Dermis microvascular lymphatic vessel endothelial cell (primary cell): ENCODE results near the gene ABCD1. TPM values are rescaled to one million over a fixed set of nuclear protein-coding genes. Genes with fewer than 3 reads are reported as not detected.
"Not testable (repeated sequence)": the region's sequence is repeated elsewhere in the genome, so short reads cannot be mapped to it uniquely, and the experiment has no call there.

Experiments
- DNase-seq, 2 donors: peaks; one replicate each; pipeline versions ENCODE4 v3.0.0 to v3.0.0-alpha.2; 2010; ENCODE audit warnings: low read depth in 2 of 2
- total RNA-seq: library from RNA; depleted of rRNA; stranded (reverse); fragments of >200 nt; gene quantifications from 2 replicates; pipeline ENCODE4 v1.2.1, GENCODE V29; 2014

The ABCD1 gene
- total RNA-seq, 1 donor from 2014 or later, result 6.2 TPM

DNA sequence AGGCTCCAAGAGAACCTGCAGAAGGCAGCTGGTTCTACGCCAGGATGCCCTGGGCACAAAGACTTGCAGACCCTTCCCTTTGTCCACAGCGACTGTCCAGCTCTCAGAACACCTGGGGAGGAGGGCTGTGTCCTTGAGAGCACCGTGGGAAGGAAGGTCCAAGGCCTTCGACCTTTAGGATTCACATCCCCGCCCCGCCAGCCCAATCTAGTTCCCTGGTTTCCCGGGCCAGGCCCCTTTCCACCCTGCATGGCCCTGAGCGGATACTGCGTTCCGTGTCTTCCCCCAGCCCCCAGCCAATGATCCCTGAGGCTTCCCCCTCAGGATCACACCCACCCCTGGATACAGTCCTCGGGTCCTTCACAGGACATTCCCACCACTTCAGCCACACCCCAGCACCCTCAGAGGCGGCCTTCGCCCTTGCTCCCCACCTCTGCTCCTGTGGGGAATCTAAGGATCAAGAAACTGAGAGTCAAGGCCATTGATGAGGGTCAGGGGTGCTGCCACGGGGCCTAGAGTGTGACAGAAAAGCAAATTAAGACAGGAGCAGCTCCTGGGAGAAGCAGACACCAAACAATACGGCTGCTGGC lies 9.1 kb downstream of the ABCD1 start:
- no peak for DNase-seq

DNA sequence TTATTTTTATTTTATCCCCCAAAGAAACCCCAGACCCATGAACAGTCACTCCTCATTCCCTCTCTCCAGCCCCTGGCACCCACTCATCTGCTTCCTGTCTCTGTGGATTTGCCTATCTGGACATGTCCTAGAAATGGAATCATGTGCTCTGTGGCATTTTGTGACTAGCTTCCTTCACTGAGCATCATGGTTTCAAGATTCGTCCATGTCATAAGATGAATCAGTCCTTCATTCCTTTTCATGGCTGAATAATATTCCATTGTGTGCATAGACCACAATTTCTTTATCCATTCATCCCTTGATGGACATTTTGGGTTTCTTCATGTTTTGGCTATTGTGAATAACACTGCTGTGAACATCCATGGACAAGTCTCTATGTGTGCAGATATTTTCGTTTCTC lies 10.2 kb downstream of the ABCD1 start:
- DNase-seq, result no peak

GRCh38 chrX:153735274-153735673 lies 10.6 kb downstream of the ABCD1 start:
- DNase-seq, result no peak

- no peak for DNase-seq
Measured at GRCh38 chrX:153736071-153736820, 11.6 kb downstream of the ABCD1 start.

- no peak for DNase-seq
Measured at GRCh38 chrX:153736871-153737441, 12.3 kb downstream of the ABCD1 start.

DNA sequence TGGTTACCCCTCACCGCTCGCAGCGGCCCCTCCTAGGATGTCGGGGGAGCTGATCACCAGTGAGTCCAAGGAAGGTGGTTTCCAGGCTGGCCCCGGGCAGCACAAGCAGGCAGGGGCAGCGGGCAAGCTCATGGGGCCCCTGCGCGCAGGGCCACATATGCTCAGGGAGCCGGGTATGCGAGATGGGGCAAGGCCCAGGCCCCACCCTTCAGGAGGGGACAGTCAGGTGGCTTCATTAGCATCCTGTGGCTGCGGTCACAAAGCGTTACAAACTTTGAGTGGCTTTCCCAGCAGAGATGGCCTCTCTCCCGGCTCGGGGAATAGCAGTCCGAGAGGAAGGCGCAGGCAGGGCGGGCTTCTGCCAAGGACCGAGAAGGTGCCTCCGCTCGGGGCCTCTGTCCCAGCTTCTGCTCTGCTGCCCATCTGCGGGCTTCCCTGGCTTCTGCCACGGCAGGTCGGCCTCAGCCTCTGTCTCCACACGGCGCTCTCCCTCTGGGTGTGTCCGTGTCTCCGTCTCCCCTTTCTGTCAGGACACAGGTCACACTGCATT lies 13.5 kb downstream of the ABCD1 start:
- DNase-seq, result no peak

- no peak for DNase-seq
Measured at GRCh38 chrX:153739754-153740486, 15.3 kb downstream of the ABCD1 start.

DNA sequence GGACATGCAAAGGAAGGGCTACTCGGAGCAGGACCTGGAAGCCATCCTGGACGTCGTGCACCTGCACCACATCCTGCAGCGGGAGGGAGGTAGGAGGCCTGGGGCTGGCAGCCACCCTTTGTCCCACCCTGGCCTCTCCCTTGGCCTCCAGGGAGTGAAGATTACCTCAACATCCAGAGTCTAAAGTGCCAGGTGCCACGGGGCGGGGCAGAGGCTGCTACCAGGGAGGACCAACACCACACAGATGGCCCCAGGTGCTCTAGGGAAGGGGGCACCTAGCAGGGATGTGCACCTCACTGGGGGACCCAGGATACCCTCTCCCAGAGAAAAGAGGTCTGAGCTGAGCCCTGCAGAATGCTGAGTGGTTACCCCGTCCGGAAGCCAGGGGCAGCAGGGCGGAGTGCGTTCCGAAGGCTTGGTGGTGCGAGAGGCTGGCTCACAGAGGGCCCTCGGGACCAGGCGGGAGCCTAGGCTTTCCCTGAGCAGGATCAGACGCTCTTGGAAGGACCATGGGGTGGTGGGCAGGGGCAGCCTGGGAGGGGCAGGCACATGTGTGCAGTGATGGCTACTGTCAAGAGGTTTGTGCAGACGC lies 16.1 kb downstream of the ABCD1 start:
- DNase-seq, result no peak

- DNase-seq, result no peak
Measured at GRCh38 chrX:153741446-153741845, 16.8 kb downstream of the ABCD1 start.

DNA sequence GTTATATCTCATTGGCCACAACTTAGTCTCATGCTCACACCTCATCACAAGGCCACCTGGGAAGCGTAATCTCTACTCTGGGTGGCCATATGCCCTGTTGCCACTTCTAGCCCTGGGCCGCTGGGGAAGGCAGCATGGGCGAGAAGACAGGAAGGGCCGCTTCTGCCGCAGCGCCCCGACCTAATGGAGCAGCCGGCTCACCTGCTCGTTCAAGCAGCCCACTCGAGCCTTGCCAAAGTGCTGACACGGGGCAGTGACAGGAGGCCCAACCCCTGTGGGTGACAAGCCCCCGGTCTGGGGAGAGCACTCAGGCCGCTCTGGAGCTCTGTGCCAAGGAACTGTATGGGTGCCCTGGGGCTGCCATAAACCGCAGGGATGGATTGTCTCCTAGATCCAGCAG lies 17.5 kb downstream of the ABCD1 start:
- DNase-seq, result not testable (repeated sequence)

GRCh38 chrX:153742796-153743467 lies 18.3 kb downstream of the ABCD1 start:
- not testable (repeated sequence) for DNase-seq

DNA sequence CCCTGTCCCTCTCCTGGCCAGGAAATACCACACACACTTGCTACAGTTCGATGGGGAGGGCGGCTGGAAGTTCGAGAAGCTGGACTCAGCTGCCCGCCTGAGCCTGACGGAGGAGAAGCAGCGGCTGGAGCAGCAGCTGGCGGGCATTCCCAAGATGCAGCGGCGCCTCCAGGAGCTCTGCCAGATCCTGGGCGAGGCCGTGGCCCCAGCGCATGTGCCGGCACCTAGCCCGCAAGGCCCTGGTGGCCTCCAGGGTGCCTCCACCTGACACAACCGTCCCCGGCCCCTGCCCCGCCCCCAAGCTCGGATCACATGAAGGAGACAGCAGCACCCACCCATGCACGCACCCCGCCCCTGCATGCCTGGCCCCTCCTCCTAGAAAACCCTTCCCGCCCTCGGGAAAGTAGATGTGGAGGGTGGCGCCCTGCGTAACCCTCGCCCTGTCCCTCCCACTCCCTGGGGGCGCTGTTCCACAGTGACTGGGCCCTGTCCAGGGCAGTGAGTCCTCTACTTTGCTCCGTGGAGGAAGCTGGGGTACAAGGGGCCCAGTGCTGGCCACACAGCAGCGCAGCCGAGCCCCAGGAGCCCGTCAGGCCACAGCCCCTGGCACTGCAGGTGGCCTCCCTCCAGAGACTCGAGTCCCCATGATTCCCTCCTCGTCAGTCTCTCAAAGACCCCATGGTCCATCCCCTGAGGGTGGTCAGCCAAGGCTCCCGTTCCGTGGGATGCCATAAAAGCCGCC lies 19.0 kb downstream of the ABCD1 start:
- DNase-seq, result not testable (repeated sequence)

DNA sequence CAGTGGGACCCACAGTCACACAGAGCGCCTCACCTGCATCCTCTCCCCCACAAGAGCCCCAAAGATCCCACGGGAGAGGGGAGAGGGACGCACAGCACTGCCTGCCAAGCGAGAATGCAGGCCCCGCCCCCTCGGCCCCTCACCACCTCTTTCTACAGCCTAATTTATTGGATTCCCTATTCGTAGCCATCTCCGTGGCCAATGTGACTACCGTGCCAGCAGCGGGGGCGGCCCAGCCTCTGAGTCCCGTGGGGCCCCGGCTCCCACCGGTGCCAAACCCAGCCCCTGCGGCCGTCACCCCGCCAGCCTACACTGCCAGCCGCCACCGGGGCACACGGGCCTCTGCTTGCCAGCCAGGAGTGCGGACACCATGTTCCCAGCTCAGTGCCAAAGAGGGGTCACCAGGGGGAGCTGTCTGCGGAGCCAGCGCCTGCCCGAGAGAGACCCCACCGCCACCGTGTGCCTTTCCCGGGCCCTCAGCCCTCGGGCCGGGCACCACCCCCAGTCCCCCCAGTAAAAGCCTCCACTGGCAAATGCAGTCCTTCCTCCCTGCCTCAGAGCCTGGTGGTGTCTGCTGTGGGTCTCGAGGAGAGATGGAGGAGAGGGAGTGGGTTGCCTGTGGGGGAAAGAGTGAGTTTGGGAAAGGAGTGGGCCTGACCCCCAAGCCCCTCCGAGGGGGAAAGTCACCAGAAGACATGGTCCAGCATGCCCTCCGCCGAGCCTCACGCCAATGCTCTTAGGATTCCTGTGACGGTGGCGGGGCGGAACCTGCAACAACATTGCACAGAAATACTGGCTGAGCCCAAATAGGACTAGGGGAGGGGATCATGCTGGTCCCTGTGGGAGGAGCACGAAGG lies 19.8 kb downstream of the ABCD1 start:
- DNase-seq, result no peak

DNA sequence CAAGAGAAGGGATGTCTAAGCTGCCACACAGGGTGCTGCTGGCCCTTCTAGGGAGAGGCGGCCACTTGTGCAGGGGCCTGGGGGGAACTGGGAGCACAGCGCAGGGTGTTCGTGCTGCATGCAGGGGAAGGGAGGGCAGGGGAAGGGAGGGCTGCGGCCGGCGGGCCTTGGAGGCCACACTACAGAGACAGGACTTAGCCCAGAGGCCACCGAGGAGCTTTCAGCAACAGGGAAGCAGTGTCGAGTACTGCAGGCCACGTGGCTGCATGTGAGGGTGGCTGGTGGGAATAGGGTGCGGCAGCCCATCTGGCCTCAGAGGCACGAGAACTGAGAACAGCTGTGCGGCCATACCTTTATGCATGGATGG lies 20.4 kb downstream of the ABCD1 start:
- DNase-seq, result not testable (repeated sequence)

DNA sequence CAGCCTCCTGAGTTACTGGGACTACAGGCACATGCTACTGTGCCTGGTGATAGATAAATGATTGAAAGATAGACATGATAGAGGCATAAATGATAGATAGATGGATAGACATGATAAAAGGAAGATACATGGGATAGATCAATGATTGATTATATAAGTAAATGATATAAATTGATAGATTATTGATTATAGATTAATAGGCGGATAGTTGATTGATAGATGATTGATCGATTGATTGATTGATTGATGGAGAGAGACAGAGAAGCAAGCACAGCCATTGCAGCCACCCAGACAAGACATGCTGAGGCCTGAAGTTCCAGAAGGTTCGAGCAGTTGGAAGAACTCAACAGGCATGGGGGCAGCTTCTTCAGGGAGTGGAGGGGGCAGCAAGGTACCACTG lies 21.7 kb downstream of the ABCD1 start:
- no peak for DNase-seq

GRCh38 chrX:153746991-153747390 lies 22.3 kb downstream of the ABCD1 start:
- not testable (repeated sequence) for DNase-seq

DNA sequence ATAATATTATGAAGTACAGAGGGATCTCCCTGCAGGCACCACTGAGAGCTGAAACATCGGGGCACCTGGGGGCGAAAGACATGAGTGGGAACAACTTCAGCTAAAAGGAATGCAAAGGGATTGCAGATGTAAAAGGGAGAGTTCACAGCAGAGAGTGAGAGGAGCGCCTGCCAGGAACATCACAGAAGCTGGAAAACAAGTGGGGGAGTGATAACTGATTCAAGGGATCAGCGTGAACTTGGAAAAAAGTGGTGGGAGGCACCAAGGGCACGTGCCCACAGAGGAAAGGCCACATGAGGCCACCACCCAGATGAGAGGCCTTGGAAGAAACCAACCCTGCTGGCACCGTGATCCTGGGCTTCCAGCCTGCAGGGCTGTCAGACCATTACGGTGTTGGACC lies 24.4 kb downstream of the ABCD1 start:
- not testable (repeated sequence) for DNase-seq

- no peak for DNase-seq
Measured at GRCh38 chrX:153750127-153750774, 25.6 kb downstream of the ABCD1 start.

DNA sequence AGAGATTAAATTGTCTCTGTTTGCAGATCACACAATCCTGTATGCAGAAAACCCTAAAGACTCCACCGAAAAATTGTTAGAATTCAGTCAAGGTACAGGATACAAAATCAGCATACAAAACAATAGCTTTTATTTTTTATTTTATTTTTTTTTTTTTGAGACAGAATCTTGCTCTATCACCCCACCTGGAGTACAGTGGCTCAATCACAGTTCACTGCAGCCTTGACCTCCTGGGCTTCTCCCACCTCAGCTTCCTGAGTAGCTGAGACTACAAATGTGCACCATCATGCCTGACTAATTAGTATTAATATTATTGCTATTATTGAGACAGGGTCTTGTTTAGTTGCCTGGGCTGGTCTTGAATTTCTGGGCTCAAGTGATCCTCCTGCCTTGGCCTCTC lies 30.5 kb downstream of the ABCD1 start:
- no peak for DNase-seq
